Stomach (tissue), 4 donors: ENCODE data around the gene MEG3.

Experiments used
- EP300 ChIP-seq: sonication (generic); formaldehyde crosslinking; IDR thresholded peaks from one replicate; pipeline ENCODE4 v1.6.1; 2017; ENCODE audit warnings: antibody characterized with exemption
- POLR2A ChIP-seq, 4 donors: fragments of 450-650 bp; IDR thresholded peaks; one replicate each; pipeline ENCODE4 v1.6.1; 2016; ENCODE audit warnings: antibody characterized with exemption in 4 of 4, control low read depth in 2 of 4, mild to moderate bottlenecking in 1 of 4, moderate library complexity in 1 of 4
- POLR2AphosphoS5 ChIP-seq, 3 donors: sonication (generic); formaldehyde crosslinking; IDR thresholded peaks; one replicate each; pipeline ENCODE4 v1.6.1; 2016; ENCODE audit warnings: antibody characterized with exemption in 3 of 3
- TF ChIP-seq, protein P1 (sequence below), 7 experiments: fragments of 450-650 bp in 4 of 7; fragments of 200-600 bp in 3 of 7; sonication (generic) in 3 of 7; IDR thresholded peaks; one replicate each; pipeline ENCODE4 v1.5.1; 2016 to 2019; ENCODE audit warnings: antibody characterized with exemption in 7 of 7, control low read depth in 2 of 7, mild to moderate bottlenecking in 1 of 7

DNA sequence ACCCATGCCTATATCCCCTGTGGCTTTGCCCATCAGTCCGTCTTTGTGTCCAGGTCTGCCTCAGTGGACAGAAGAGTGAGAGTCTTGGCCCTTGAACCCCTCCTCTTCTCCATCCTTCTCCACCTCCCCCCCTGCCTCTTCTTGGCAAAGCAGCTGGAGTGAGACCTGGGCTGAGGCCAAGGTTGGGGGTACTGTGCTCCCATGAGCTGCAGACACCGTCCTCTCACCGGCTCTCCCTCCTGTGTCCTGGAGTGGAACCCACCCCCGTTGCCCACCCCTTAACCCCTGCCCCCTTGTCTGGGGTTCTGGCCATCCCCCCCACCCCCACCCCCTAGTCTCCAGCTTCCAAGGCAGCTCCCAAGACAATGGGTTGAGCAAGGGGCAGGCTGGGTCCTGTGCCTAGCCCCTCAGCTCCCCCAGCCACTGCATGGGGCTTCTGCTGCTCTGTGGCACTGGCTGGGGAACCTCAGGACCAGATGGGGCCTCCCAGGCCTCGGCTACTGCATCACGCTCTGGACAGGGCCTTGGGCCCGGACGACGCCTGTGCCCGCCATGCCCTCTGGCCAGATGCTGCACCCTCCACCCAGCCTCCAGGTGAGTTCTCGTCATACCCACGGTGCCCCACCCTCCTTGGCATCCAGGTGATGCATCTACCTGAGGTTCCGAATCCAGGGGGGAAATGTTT lies 41.9 kb downstream of the MEG3 start:
- TF ChIP-seq, protein P1, sequence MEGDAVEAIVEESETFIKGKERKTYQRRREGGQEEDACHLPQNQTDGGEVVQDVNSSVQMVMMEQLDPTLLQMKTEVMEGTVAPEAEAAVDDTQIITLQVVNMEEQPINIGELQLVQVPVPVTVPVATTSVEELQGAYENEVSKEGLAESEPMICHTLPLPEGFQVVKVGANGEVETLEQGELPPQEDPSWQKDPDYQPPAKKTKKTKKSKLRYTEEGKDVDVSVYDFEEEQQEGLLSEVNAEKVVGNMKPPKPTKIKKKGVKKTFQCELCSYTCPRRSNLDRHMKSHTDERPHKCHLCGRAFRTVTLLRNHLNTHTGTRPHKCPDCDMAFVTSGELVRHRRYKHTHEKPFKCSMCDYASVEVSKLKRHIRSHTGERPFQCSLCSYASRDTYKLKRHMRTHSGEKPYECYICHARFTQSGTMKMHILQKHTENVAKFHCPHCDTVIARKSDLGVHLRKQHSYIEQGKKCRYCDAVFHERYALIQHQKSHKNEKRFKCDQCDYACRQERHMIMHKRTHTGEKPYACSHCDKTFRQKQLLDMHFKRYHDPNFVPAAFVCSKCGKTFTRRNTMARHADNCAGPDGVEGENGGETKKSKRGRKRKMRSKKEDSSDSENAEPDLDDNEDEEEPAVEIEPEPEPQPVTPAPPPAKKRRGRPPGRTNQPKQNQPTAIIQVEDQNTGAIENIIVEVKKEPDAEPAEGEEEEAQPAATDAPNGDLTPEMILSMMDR (IDR thresholded peaks at IDR 0.05), result no peak
- TF ChIP-seq POLR2AphosphoS5 (IDR thresholded peaks at IDR 0.05) (no peak), POLR2A (IDR thresholded peaks at IDR 0.05) (no peak), EP300 (no peak)
